Measurements from ENCODE around the gene EDDM3A.
"Not testable (repeated sequence)": the region's sequence is repeated elsewhere in the genome, so short reads cannot be mapped to it uniquely, and the experiment has no call there.

EDDM3A gene, protein sequence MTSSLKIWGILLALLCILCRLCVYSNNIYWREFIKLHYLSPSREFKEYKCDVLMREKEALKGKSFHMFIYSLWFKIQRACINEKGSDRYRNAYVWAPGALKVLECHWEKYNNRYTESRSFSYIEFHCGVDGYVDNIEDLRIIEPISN

DNA sequence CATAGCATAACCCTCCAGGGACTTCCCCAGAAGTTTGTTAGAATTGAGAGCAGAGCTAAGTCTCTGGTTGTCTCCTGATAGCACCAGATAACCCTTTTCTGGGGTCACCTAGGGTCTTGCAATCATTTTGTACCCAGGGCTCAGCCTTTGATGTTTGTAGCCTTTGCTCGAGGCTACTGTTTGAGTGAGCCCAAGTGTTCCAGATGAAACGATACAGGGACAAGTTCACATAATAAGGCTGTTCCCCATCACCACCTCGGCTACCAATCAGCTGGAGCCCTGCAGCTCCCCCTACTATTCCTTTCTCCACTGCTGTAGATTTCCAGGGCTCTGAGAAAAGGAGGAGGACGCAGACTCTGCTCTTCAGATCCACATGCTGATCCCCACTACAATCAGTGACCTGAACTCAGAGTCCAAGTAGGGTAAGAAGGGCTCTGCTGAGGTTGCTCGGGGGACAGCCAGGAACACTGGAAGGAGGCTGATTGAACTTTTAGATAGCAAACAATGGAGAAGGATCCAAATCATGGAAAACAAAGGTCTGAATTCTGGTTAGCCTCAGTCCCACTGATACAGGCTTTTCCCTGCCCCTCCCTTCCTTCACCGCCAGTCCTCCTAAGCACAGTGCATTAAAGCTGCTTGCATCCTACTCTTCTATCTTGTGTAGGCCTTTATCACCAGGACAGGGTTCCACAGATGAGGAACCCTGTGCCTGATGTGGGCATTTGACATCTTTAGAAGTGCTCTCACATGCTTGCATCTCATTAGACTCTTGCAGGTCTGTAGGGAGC lies at the start of gene EDDM3A:
Gene EDDM3A, plus strand, starts transcription at position 317 of the 788 bp plus-strand sequence. CDS start 1,694 bp downstream, outside the sequence.
- no peak for ATAC-seq
- no peak within 1 kb of the TSS for H3K27ac Mint-ChIP-seq
- peaks cover 21% of the 10 kb centered on the region for H3K4me1 Mint-ChIP-seq
- no peaks in the 10 kb centered on the region for H3K9me3 Mint-ChIP-seq
- no peaks in the 10 kb centered on the region for H3K27me3 Mint-ChIP-seq
- H3K36me3 Mint-ChIP-seq: no peaks in the 10 kb centered on the region
- H3K4me3 Mint-ChIP-seq: no peak within 1 kb of the TSS

DNA sequence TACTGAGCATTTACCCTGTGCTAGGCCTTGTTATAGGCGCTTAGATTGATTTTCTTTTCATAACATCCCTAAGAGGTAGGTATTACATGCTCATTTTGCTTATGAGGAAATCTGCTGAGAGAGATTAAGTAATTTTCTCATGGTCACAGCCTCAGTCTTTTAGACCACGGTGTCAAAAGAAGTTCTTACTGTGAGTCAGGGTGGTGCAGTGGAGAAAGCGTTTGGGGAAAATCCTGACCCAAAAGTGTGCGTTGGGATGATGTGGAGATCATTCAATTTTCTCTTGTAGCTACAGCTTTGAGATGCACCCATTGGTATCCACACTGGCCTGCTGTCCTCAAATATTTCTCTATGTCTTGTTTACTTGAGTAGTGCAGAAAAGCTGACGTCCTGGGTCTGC lies 48.9 kb upstream of the EDDM3A start:
- no peaks in the 10 kb centered on the region for H3K36me3 Mint-ChIP-seq
- no peak overlapping the region for H3K4me3 Mint-ChIP-seq
- no peaks in the 10 kb centered on the region for H3K9me3 Mint-ChIP-seq
- peaks cover 7% of the 10 kb centered on the region for H3K4me1 Mint-ChIP-seq
- ATAC-seq: no peak
- no peaks in the 10 kb centered on the region for H3K27me3 Mint-ChIP-seq
- no peak overlapping the region for H3K27ac Mint-ChIP-seq

DNA sequence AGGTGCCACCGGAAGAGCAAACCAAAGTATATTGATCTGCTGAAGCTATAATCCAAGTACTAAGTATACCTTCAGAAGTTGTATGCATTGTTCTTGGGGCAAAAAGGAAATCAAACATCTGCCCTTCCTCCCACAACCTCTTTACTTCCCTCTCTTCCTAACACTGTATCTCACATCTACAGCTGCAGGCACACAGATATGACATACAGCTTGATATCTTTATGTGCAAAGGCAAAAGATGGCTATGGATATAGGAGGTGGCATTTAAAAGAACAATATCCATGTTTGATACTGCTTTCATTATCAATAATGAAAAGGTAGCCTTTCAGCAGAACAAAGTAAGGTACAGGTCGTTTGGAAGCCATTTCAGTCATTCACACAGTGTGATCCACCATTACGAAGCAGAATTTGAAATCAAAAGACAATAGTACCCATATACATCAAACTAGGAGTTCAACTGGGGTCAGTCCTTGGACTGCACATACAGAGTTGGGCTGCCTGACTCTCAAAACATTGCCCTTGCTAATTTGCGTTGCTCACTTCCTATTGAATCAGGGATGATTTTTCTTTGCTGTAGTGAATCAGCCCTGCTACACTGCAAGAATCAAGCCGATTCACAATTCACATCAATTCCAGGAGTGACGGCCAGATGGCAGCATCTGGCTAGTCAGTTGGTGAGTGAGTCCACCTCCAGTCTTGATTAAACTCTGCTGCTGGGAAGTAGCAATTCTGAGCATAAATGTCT lies 48.2 kb upstream of the EDDM3A start:
- H3K9me3 Mint-ChIP-seq: no peaks in the 10 kb centered on the region
- no peak overlapping the region for H3K27ac Mint-ChIP-seq
- H3K36me3 Mint-ChIP-seq: no peaks in the 10 kb centered on the region
- peaks cover 7% of the 10 kb centered on the region for H3K4me1 Mint-ChIP-seq
- no peak overlapping the region for H3K4me3 Mint-ChIP-seq
- ATAC-seq: peak; percentile 70
- H3K27me3 Mint-ChIP-seq: no peaks in the 10 kb centered on the region

DNA sequence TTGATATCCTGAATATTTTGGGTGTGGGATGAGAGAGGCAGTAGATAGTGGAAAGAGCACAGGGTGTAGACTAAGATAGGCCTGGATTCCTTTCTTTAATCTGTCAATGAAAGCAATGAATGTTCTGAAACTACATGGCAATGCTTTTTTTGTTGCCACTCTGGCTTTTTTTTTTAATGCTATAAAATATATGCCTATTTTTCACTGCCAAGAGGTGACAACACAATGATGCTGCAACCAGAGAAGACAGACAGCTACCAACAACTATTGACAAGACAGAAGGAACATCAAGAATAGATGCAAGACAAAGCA lies 47.7 kb upstream of the EDDM3A start:
- H3K4me1 Mint-ChIP-seq: peaks cover 7% of the 10 kb centered on the region
- ATAC-seq: no peak
- H3K27ac Mint-ChIP-seq: no peak overlapping the region
- no peak overlapping the region for H3K4me3 Mint-ChIP-seq
- no peaks in the 10 kb centered on the region for H3K27me3 Mint-ChIP-seq
- H3K36me3 Mint-ChIP-seq: no peaks in the 10 kb centered on the region
- no peaks in the 10 kb centered on the region for H3K9me3 Mint-ChIP-seq

DNA sequence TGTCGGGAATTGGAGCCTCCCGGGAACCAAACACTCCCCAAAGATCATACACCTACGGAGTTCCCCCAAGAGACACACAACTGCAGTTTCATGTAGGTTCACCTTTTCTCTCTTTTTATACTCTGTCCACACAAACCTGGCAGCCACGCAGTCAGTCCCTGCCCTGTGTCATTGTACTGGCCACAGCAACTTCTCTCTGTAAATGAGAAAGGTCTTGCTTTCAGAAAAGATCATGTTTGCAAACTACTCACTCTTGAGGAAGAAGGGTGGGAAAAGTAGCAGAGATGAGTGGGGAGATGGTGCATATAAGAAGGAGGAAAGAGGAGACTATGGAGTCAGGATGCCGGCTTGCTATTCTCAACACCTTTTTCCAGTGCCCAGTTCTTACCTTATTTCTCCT lies 46.8 kb upstream of the EDDM3A start:
- no peaks in the 10 kb centered on the region for H3K27me3 Mint-ChIP-seq
- ATAC-seq: no peak
- H3K4me1 Mint-ChIP-seq: peaks cover 7% of the 10 kb centered on the region
- H3K36me3 Mint-ChIP-seq: no peaks in the 10 kb centered on the region
- H3K4me3 Mint-ChIP-seq: no peak overlapping the region
- H3K9me3 Mint-ChIP-seq: no peaks in the 10 kb centered on the region
- no peak overlapping the region for H3K27ac Mint-ChIP-seq

DNA sequence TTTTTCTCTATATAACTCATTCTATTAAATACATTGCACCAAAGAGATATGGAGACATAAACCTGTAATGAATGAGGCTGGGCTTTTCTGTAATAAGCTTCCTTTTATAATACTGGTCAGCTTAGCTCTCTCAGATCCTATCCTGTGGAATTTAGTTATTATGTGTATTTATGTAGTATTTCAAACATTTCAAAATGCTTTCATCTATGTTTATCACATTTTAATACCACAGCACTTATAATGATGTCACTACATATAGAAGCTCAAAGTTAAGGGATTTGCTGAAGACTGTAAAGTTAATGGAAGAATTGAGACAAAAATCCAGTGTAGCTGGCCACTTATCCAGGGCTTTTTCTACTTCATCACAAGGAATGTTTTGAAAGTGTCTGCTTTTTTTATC lies 45.8 kb upstream of the EDDM3A start:
- Mint-ChIP-seq H3K4me3 (no peak overlapping the region), H3K27ac (no peak overlapping the region), H3K9me3 (no peaks in the 10 kb centered on the region), H3K36me3 (no peaks in the 10 kb centered on the region), H3K4me1 (peaks cover 7% of the 10 kb centered on the region), H3K27me3 (no peaks in the 10 kb centered on the region)
- no peak for ATAC-seq

DNA sequence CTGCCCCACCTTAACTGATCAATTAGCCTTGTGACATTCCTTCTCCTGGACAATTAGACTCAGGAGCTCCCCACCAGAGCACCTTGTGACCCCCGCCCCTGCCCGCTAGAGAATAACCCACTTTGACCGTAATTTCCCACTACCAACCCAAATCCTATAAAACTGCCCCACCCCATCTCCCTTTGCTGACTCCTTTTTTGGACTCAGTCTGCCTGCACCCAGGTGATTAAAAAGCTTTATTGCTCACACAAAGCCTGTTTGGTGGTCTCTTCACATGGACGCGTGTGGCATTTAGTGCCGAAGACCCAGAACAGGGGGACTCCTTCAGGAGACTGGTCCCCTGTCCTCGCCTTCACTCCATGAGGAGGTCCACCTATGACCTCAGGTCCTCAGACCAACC lies 44.7 kb upstream of the EDDM3A start:
- H3K36me3 Mint-ChIP-seq, H3K4me3 Mint-ChIP-seq, H3K9me3 Mint-ChIP-seq, H3K27ac Mint-ChIP-seq, H3K4me1 Mint-ChIP-seq, ATAC-seq, H3K27me3 Mint-ChIP-seq: not testable (repeated sequence)

DNA sequence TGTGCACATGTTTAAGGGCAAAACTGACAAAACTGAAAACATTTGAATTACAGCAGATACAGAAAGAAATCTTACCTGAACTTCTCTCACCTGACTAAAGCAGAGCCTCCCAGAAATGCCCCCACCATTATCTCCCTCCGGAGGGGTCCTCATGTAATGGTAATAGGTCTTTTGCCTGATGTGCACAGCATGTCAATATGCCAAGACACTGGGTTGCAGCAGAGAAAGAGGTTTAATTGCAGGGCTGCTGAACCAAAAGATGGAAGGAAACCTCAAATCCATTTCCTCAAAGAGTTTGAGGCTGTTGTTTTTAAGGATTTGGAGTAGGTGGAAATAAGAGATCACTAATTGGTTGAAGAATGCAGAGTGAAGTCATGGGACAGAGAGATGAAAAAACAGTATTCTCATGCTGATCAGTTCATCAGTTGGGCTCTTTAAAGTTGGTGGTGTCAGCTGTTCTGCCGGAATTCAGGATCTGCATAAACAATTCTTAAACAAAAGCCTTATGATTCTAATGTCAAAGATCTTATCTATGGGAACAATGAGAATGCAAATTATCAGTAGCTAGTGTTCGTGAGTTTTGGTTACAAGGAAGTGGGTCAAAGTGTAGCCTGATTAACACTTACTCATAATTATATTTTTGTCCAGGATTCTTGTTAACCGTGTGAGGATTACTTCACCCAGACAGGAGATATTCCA lies 38.9 kb upstream of the EDDM3A start:
- ATAC-seq: no peak
- Mint-ChIP-seq H3K27ac (no peak overlapping the region), H3K36me3 (no peaks in the 10 kb centered on the region), H3K9me3 (no peaks in the 10 kb centered on the region), H3K4me3 (no peak overlapping the region), H3K4me1 (no peaks in the 10 kb centered on the region), H3K27me3 (no peaks in the 10 kb centered on the region)

DNA sequence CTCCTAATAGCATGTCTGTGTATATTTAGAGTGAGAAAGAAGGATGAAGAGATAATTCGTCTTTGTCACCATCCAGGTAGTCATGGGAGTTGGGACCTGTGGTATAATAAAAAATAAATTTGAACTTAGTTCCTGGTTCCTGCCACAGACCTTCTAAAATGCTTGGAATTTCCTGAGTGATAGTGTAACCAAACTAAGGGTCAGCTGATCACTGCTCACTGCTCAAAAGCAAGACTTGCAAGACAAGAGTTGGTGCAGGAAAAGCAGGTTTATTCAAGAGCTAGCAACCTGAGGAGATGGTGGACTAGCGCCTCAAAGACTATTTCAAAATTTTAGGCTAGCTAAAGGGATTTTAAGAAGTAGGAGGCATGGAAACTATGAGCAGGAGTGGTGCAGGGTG lies 38.1 kb upstream of the EDDM3A start:
- no peak for ATAC-seq
- no peak overlapping the region for H3K4me3 Mint-ChIP-seq
- H3K9me3 Mint-ChIP-seq: no peaks in the 10 kb centered on the region
- H3K4me1 Mint-ChIP-seq: no peaks in the 10 kb centered on the region
- H3K27me3 Mint-ChIP-seq: no peaks in the 10 kb centered on the region
- H3K27ac Mint-ChIP-seq: no peak overlapping the region
- no peaks in the 10 kb centered on the region for H3K36me3 Mint-ChIP-seq

DNA sequence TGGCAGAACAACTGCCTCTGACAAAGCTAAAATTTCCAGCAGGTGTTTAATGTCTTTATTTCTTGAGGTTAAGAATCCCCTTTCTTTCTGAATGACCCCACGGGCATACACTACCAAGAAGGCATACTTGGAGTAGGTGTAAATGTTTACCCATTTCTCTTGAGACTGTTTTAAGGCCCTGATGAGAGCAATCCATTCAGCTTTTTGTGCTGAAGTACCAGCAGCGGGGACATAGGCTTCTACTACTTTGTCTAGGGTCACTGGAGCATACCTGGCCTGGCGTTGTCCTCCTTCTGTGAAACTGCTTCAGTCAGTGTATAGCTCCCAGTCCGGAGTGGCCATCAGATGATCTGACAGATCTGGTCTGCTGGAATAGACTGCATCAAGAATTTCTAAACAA lies 34.4 kb upstream of the EDDM3A start:
- Mint-ChIP-seq H3K36me3 (peaks cover 6% of the 10 kb centered on the region), H3K9me3 (peaks cover 4% of the 10 kb centered on the region), H3K27me3 (no peaks in the 10 kb centered on the region), H3K27ac (peak overlapping the region; percentile 35), H3K4me1 (peaks cover 33% of the 10 kb centered on the region), H3K4me3 (no peak overlapping the region)
- no peak for ATAC-seq

DNA sequence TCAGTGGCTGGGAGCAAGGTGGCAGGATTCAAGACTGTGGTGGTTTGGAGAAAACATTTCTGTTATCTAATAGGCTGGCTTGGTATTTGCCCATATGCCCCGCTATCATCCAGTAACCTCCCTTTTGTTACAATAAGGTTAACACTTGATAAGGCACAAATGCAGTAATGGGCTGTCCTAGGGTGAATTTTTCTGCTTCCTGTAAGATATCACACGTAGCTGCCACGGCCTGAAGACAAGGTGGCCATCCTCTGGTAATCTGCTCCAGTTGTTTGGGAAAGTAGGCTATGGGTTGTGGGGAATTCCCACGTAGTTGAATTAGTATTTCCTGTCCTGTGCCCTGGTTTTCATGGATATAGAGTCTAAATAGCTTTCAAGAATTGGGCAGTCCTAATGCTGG lies 34.0 kb upstream of the EDDM3A start:
- Mint-ChIP-seq H3K36me3 (peaks cover 6% of the 10 kb centered on the region), H3K27me3 (no peaks in the 10 kb centered on the region), H3K4me1 (peaks cover 35% of the 10 kb centered on the region), H3K27ac (peak overlapping the region; percentile 35), H3K4me3 (no peak overlapping the region), H3K9me3 (peaks cover 4% of the 10 kb centered on the region)
- ATAC-seq: no peak

DNA sequence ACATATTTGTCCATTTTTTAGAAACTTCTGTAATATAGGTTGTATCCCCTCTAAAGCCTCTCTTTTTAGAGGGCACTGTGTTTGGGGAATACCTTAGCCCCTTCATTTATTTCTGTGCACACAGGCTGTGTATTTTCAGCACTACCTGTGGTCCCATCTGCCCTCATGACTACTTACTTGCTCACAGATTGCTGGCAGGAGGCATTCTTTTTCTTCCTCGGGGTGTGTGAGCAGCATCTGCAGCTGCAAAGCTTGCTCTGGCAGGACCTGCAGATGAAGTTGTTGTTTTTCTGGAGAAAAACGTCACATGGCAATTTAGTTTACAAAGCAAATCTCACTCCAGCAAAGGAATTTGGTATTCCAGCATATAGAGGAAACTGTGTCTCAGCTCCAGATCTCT lies 32.8 kb upstream of the EDDM3A start:
- Mint-ChIP-seq H3K27ac (peak overlapping the region; percentile 81), H3K9me3 (peaks cover 7% of the 10 kb centered on the region), H3K27me3 (no peaks in the 10 kb centered on the region), H3K36me3 (peaks cover 10% of the 10 kb centered on the region), H3K4me3 (no peak overlapping the region), H3K4me1 (peaks cover 47% of the 10 kb centered on the region)
- ATAC-seq: peak; percentile 32

DNA sequence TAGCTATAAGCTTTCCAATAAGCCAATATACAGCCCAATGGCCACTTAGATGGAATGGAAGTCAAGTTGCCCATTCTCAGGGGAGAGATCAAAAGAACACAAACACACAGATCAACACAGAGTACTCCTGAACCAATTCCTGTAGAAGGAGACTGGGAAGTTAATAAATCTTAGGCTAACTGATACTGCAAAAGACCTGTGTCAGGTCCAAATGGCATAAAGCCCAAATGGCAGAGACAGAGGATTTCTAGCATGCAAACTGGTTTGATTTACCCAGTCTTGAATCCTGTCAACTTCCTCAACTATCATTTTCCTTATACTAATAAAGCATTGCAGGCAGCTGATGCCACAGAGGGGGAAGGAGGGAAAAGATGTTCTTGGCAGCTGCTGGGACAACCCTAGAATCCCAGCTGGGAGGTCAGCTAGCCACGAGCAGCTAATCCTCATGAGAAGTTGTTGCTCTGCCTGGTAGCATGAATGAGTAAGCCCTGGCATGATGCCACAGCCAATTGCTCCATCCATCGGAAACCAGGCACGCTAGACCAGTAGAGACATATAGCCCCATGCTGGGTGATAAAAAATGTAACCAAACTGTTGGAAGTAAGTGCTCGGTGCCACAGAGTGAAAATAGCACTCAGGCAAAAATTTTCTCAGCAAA lies 31.0 kb upstream of the EDDM3A start:
- no peaks in the 10 kb centered on the region for H3K27me3 Mint-ChIP-seq
- peak overlapping the region; percentile 81 for H3K27ac Mint-ChIP-seq
- peaks cover 16% of the 10 kb centered on the region for H3K36me3 Mint-ChIP-seq
- no peak overlapping the region for H3K4me3 Mint-ChIP-seq
- peaks cover 63% of the 10 kb centered on the region for H3K4me1 Mint-ChIP-seq
- ATAC-seq: peak; percentile 9
- H3K9me3 Mint-ChIP-seq: peaks cover 7% of the 10 kb centered on the region

DNA sequence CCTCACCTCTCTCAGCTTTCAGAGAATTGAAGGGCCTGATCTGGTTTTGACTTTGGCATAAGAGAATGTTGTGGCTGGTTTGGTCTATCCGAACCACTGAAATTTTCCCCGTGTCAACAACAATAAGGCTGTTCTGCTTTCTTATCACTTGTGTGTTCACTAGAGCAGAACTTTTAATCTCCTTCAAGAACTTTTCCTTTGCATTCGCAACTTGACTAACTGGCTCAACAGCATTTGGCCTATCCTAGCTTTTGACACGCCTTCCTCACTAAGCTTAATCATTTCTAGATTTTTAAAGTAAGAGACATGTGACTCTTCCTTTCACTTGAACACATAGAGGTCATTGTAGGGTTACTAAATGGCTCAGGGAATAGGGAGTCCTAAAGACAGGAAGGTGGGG lies 25.9 kb upstream of the EDDM3A start:
- Mint-ChIP-seq H3K27ac (peak overlapping the region; percentile 78), H3K36me3 (peaks cover 10% of the 10 kb centered on the region), H3K27me3 (no peaks in the 10 kb centered on the region), H3K4me1 (peaks cover 54% of the 10 kb centered on the region), H3K9me3 (peaks cover 7% of the 10 kb centered on the region), H3K4me3 (peak overlapping the region; percentile 10)
- ATAC-seq: peak; percentile 64

DNA sequence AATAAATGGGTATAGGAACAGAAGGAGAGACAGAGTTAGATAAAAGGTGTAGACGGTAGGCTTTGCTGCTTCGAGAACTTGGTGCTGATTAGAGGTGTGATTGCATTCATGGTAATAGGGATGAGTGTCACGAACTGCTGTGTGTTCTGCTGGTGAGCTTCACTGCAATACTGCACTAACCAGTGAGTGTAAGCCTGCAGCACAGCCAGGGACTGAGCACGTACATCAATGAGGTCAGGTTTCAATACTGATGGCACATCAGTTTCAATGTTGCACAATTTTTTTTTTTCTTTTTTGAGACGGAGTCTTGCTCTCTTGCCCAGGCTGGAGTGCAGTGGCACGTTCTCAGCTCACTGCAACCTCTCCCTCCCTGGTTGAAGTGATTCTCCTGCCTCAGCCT lies 24.9 kb upstream of the EDDM3A start:
- Mint-ChIP-seq H3K9me3 (peaks cover 3% of the 10 kb centered on the region), H3K4me3 (no peak overlapping the region), H3K4me1 (peaks cover 49% of the 10 kb centered on the region), H3K27me3 (no peaks in the 10 kb centered on the region), H3K36me3 (peaks cover 10% of the 10 kb centered on the region), H3K27ac (peak overlapping the region; percentile 78)
- ATAC-seq: no peak

Data from stimulated activated memory B cell treated with anti-CD40 and anti-IgM and Interleukin-4, amounts not matched to agents 10 μg/mL and 1 μg/mL and 100 μg/mL, for 72 hours (primary cell).